ENCODE measurements around the gene NTRK3.

NTRK3 gene

DNA sequence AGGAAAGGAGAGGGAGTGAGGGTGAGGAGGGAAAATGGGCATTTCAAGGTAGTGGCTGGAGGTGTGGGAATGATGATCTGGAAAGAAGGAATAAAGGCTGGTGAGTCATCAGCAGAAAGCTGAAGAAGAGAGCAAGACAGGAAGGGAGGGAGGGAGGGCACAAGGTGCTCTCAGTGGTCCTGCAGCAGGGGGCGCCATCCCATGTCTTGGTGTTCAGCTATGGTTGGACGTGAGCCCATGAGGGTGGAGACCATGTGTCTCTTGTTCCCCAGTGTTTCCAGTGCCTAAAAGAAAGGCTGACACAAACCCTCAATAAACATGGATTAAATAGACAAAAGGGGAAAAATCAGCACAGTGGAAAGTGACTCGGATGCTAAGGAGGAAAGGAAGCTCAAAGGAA, 228.5 kb downstream of the NTRK3 start:
- DNase-seq (ENCODE audit: low read depth), result no peak

DNA sequence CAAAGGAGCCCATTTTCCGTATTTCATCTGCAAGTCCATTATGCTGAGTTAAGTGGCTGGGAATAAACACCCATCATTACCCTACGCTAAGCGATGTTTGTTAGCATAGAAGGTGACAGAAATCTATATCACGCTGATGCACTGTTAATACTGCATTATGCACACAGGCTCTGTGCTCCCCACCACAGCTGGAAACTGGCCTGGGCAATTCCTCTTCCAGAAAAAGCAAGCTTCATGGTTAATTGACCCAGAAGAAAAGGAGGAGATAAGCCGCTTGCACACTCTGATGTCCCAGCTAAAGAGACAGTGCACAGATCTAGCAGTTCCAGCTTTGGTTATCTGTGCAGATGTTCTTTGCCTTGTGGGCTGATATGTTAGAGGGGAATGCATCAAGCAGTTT, 232.6 kb downstream of the NTRK3 start:
- DNase-seq (ENCODE audit: low read depth), result no peak

DNA sequence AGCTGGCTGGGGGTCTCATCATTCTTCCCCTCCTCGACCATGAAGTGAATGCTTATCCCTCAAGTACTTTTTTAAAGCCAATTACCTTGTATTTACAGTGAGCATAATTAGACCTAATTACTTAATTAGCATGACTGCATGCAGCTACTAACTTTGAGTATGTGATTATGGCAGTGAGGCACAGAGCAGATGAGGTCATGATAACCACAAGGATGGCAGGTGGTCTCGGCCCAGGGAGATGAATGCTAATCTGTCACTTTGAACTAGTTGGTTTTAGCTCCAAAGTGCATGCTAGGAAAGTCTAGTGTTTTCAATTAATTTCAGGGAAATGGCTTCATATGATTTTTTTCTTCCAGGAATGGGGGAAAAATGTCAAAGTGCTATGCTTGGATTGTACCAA, 233.8 kb downstream of the NTRK3 start:
- DNase-seq (ENCODE audit: low read depth), result no peak

DNA sequence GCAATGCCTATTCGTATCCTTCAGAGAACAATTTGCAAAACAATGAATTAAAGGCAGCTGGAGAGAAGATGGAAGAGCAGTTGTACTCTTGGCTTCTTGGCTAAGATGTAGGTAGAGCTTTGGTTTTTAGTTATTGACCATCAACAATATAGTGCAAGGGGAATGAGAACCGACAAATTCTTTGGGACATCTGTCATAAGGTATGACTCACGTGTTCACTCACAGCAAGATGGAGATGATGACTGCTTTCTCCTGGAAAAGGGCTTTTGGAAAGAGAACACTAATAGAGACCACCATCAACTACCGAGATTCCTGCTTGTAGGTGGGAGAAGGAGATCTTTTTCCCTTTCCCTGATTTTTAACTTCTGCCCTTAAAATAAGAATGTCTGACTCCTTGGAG, 234.9 kb downstream of the NTRK3 start:
- no peak for DNase-seq (ENCODE audit: low read depth)

DNA sequence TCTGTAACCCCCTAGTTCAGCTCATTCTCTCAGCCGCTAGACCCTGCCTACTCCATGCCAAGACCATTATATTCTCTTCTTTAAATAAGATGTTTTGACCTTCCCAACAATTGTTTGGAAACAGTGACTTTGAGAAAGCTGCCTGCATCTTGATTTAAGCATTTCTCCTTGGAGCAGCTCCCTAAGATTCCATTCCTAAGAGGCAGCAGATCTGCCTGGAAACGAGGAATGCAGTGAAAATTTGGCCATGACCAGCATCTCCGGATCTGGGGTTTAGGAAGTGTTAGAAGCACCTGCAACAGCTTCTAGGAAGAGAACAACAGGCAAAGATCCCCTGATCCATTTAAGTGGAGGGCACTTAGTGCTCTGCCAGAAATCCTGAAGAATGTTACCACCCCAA, 235.7 kb downstream of the NTRK3 start:
- DNase-seq (ENCODE audit: low read depth), result no peak

DNA sequence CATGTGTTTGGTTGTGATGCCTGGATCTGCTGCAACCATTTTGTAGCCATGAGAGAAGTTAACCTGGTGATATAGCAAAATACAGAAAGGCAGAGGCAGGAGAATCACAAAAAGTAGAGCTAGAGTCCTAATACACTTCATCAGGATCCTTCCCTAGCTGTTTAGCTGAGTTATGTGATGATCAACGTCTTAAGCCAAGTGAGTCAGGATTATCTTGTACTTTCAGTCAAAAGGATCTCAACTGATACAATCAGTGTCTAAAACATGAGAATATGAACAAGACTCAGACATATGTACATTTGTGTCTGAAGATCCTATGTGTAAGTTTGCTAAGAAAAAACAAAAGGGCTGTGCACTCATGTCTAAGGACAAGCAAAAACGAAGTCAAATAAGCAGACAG, 236.9 kb downstream of the NTRK3 start:
- no peak for DNase-seq (ENCODE audit: low read depth)

DNA sequence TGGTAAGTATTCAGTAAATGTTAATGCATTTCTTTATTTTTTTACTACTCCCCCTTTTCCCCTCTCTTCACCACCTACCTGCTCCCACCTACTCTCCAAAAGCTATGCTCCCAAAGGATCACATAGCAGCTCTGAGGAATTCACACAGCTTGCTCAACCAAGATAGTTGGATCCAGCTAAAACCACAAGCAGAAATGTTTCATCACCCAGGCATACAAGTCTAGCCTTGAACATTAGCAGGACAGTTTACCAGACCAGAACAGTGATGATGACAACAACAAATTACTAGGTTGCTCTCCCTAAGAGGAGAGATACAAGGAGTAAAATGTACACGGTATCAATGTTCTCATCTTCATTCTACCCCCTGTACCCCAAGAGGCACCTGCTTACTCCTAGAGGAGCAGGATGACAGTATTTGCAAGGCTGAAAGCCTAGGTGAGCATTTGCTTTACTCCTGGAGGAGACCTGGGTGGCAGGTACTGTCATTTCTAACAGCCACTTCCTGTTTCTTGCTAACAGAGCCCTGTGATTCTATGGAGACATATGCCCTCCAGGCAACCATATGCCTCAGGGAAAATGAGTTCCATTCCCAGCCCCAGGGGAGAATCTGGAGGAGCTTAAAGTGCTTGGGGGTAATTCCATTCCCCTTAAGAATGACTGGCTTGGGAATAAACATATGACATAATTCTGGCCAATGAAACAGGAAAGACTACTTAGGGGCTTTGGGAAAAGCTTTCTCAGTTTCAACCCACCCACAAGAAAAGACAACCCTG, 237.5 kb downstream of the NTRK3 start:
- no peak for DNase-seq (ENCODE audit: low read depth)

DNA sequence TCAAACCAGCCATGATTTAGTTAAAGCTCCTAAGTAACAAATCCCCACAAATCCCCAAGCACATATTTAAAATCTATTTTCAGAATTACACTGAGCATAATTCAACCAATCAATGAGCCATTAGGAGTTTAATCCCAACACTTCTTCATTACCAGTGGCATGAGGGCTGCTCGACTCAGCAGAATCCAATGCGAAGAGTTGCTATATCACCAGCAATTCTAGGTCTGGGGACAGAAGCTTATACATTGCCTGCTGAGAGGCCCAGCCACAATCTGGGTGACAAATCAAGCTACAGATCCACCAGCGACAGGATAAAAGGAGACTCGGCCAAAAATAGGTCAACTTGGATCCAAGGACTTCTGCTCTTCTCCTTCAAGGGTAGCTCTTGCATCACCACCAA, 238.8 kb downstream of the NTRK3 start:
- no peak for DNase-seq (ENCODE audit: low read depth)

DNA sequence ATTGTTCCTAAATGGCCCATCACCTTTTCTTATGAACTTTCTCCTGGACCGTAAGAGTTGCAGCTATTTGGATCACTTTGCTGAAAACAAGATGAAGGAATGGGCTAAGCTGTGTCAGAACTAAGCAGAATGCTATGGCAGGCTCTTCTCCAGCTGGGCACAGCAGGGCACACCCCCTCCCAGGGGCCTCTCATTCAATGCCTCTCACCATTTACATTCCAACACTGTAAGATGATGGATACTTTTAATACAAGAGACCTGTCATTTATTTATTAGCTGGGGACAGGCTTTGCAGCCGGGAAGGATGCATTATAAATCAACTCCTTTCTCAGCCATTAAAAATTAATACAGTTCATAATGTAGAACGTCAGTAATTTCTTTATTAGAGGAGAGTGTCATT, 240.1 kb downstream of the NTRK3 start:
- DNase-seq (ENCODE audit: low read depth), result no peak

DNA sequence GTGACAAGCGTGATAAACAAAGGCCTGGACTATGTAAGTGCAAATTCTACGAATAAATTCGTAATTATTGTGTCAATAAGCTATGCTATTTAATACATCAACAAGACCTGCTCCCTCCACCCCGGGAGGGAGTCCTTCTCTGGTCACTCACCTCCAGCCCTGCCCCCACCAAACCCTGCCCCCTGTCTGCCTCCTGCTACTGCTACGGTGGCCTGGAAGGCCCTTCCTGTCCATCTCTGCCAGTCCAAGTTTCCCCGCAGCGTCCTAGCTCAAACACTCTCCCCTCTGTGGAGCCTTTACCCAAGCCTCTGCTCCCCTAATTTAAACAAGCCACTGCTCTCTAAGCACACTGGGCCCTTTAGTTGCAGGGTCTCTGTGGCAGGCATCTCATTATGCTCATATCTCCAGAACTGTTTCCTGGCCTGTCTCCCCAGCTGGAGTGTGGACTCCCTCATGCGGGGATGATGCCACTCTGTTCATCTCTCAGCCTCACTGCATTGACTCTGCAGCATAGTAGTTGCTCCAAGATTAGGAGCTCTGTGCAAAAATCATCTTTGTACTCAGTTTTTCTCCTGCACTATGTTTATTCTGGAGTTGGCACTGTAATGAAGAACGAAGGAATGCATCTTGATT, 241.2 kb downstream of the NTRK3 start:
- no peak for DNase-seq (ENCODE audit: low read depth)

DNA sequence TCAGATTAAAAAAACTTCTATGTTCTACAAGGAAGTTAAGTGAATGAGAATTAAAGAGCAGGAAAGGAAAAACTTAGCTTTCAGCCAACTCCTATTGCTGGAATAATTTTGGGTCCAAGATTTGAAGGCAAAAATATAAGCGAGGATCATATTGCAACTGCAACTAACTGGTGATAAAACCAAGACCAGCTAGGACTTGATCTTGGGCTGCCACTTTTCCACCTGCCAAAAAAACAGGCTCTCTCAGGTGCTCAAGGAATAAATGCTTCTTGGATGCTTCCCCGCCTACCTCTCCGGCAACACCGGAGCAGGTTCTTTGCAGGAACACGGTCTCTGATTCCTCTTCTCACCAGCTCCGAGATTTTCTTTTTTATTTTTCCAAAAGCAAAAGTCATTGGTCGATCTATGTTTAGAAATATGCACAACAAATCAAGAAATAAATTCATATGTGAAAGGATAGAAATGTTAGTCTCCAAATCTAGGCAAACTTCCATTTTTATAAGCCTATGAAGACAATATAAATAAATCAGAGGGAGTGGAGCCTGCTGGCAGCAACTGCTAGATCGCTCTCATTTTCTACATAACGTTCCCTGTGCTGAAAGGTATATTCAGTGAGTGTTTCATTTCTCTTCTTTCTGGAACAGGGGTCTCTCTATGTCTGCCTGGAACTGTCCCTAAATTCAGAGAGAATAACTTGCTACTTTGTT, 241.9 kb downstream of the NTRK3 start:
- DNase-seq (ENCODE audit: low read depth), result no peak

DNA sequence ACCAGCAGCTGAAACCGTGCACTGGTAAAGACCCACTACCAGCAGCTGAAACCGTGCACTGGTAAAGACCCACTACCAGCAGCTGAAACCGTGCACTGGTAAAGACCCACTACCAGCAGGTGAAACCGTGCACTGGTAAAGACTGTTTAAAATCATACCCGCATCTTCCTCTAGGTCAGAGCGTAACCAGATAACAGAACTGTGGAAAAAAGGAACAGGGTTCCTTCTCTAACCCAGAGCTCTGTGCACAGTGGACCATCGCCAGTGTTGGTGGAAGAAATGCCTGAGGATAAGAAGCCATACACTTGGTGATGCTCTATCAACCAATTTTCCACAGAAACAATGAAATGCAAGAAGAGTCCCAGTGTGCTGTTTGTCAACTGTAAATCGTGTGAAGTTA, 243.4 kb downstream of the NTRK3 start:
- DNase-seq (ENCODE audit: low read depth), result no peak

DNA sequence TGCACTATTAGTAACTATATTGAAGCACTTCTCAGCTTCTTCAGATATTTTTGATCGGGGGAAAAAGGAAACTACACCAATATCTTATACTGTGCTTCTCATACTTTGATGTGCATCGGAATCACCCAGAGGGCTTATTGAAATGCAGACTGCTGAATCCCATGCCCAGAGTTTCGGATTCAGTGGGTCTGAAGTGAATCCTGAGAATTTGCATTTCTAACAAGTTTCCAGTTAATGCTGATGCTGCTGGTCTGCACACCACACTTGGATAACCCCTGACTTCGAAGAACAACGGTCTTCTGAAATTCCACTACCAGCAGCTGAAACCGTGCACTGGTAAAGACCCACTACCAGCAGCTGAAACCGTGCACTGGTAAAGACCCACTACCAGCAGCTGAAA, 243.9 kb downstream of the NTRK3 start:
- DNase-seq (ENCODE audit: low read depth), result no peak

DNA sequence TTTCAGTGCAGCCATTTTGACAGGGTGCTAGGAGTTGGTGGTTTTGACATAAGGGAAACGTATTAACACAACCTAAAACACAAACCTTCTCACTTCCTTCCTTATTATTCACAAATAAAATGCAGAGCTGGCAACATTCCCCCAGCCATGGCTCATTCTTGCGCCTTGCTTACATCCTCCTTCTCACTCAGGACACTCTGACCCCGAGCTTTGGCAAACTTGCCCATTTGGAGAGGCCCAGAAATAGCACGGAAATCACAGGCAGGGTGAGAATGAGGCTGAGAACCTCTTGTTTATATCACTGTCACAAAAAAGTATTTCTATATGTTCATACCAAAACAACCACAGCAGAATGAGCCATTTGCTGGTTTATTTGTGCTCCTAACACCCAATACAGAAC, 244.3 kb downstream of the NTRK3 start:
- DNase-seq (ENCODE audit: low read depth), result no peak

DNA sequence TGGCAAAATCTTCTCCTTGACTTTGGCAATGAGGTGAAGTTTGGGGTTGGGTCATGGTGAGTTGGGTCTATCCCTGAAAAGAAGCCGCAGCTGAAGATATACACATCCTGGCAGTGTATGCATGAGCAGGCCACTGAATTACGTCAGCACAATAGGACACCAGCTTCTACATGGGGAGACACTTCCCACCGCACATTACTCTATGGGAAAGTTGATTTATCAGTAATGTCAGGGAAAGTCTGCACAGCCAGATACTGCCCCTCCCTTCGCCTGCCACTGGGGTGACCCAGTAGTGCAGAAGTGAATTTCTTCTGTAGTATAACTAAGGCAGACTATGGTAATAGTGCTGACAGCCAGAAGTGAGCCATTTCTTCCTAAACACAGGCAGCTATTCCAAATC, 245.0 kb downstream of the NTRK3 start:
- no peak for DNase-seq (ENCODE audit: low read depth)

DNA sequence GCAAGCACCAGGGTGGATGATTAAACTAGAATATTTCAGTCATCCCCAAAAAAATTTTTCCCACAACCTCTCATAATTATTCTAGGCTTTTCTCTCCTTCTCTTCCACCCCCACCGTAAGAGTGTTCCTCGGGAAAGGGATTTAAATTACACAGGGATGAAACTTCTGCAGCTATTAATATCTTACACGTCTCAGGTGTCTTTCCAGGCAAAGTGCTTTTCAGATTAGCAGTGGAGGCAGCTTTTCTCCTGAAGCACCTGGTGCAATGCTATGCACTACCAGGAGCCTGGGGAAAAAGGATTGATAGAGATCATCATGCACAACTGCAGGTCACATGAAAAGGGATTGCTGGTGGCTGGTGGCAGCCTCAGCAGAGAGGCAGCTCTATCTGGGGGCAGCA, 250.4 kb downstream of the NTRK3 start:
- DNase-seq (ENCODE audit: low read depth), result no peak

DNA sequence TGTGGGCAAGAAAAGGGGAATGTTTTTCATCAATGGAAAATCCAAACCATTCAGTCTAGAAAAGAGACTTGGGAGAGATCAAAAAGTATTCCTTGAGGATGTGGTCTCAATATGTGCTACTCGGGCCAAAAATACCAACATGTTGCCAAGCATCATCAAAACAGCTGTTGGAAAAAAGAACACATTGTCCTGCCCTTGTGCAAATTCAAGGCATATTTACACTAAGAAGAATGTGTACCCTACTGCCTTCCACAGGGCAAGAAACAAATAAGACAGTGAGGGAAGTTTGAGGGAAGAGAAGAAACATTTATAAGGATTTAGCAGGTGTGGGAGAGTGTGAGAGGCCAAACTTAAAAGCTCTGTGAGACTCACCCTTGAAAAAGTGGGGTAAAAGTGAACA, 252.1 kb downstream of the NTRK3 start:
- no peak for DNase-seq (ENCODE audit: low read depth)

DNA sequence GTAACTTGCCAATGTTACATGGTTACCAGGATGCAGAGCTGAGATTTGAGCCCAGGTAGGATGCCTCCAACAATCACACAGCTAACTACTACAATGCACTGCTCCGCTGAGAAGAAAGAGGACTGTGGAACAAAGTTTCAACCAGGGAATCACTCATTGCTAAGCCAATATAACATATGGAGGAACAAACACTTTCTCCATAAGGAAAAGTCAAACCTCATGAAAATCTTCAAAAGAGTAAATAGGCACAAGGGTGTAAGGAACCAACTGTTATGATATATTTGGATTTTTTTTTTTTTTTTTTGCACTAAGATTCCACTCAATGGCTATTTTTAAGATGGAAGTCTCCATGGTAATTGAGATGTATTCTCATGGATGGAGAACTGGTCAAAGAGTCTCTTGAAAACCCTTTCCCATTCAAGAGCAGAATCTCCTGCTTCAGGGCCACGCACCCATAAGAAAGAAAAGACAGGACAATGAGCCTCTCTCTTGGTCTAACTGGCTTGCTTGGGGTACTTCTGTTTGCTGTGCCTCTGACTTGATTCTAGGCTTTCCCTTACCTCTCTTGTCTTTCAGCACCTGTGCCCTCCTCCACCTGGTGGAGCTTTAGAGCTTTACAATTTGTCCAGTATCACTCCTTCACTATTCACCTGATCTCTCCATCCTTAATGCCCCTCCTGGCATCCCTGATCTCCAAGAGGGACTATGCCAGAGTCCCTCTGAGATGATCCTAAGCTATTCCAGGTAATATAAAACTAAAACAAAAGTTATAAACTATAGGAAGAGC, 252.8 kb downstream of the NTRK3 start:
- DNase-seq (ENCODE audit: low read depth), result no peak

DNA sequence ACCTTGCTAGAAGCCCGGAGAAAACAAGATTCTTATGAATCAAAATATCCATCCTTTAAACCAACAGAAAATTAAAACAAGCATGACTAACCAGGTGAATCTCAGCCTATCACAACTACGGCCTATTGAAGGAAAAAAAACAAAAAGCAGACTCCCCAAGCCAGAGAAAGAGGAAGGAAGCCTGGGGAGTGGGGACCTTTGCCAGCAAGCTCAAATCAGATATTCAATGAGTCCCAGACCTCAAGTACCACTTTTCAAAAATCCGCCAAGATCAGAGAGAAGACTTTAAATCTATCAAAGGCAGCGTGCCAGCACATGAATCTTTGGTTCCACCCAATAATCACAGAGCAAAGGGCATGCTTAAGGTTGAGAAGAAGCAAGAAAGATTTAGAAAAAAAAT, 253.8 kb downstream of the NTRK3 start:
- no peak for DNase-seq (ENCODE audit: low read depth)

DNA sequence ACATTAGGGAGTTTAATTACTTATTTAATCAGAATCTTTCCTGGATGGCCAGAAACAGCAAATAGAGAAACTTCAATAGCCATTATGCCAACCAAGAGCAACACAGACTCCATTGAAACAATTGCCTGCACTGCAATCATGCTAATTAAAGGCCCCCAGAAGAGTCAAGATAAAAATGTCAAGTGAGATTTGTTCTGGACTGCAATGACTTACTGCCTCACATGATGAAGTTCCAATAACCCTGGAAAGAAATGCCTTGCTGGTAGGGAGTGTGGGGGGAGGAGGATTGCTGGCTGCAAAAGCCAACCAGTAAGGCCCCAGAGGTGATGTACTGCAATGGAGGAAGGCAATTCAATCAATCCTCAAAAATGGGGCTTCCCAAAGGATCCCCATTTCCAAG, 257.9 kb downstream of the NTRK3 start:
- no peak for DNase-seq (ENCODE audit: low read depth)

DNA sequence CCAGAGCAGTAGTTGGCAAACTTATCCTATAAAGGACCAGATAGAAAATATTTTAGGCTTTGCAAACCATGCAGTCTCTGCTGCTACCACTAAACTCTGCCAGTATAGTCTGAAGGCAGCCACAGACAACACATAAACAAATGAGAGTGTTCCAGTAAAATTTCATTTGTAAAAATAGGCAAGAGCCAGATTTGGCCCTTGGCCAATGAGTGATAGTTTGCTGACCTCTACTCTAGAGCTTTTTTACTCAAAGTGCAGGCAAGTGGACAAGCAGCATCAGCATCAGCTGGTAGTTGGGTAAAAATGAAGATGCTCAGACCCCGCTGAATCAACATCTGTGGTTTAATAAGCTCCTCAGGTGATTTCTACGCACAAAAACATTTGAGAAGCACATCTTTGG, 269.8 kb downstream of the NTRK3 start:
- DNase-seq (ENCODE audit: low read depth), result no peak

DNA sequence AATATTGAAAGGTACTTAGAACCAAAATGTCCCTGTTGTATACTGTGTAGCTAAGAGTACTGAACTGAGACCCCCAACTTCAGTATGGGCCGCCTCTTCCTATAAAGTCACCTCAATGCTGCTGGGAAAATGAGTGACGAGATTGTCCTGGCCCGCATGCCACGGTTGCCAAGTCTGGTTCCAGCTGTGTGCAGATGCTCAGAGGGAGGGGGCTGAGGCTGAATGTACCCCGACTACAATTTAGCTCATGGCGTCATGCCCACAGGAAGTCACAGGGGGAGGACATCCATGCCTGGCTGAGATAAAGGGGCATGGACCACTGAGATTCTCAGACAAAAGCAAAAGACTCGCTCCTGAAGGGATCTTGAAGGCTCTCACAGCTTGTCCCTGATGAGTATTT, 271.1 kb downstream of the NTRK3 start:
- no peak for DNase-seq (ENCODE audit: low read depth)

DNA sequence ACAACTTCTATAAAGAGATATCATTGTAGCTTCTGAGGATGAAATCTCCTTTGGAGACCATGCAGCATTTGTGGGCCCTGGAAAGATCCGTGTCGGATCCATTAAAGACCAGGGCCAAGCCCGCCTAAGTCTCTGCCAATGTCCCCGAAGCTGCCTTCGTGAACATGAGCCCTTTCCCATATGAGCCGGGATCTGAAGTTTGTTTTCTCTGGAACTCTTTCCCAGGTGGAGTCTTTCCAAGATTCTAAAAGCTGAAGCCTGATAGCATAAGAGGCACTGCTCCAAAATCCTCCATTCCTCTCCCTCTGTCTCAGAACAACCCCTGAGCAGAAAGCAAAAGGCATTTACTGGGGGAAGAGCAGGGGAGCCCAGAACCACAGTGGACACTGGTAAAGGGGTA, 274.6 kb downstream of the NTRK3 start:
- DNase-seq (ENCODE audit: low read depth), result no peak
